CD4-positive, CD25-positive, alpha-beta regulatory T cell (primary cell): ENCODE results near the gene ABCC9. TPM values are rescaled to one million over a fixed set of nuclear protein-coding genes. Genes with fewer than 3 reads are reported as not detected.

ENCODE experiments used
- ATAC-seq, 2 donors: fragments of 150-1000 bp; cut with Tn5 transposase; one replicate each; pipeline ENCODE4 v1.10.0; 2021; ENCODE audit warnings: low read depth in 2 of 2, moderate number of reproducible peaks in 2 of 2, moderate library complexity in 1 of 2
- DNase-seq, 3 donors: peaks; one replicate each; pipeline versions ENCODE4 v3.0.0 to v3.0.0-alpha.2; 2012 to 2022; ENCODE audit warnings: mixed read lengths in 1 of 3
- H3K27ac ChIP-seq: one replicate; pipeline ENCODE4 v1.7.0; 2013; ENCODE audit warnings: mild to moderate bottlenecking, low read length; ENCODE audit not compliant: insufficient read depth, poor library complexity, severe bottlenecking
- H3K27me3 ChIP-seq: one replicate; pipeline ENCODE4 v1.7.0; 2013; ENCODE audit warnings: low read length; ENCODE audit not compliant: control insufficient read depth, insufficient read depth
- H3K36me3 ChIP-seq: one replicate; pipeline ENCODE4 v1.7.0; 2013; ENCODE audit warnings: mild to moderate bottlenecking, low read length, moderate library complexity; ENCODE audit not compliant: control insufficient read depth, insufficient read depth
- H3K4me1 ChIP-seq: 2 replicates; pipeline ENCODE4 v1.7.0; 2013; ENCODE audit warnings: mild to moderate bottlenecking, low read length; ENCODE audit not compliant: insufficient read depth, control insufficient read depth, poor library complexity, severe bottlenecking
- H3K4me3 ChIP-seq: one replicate; pipeline ENCODE4 v1.7.0; 2013; ENCODE audit warnings: low read depth, mild to moderate bottlenecking, low read length, moderate library complexity
- H3K9me3 ChIP-seq, 2 experiments: 1 replicate in 1 of 2; 2 replicates in 1 of 2; pipeline ENCODE4 v1.7.0; 2013; ENCODE audit warnings: low read length in 2 of 2, mild to moderate bottlenecking in 1 of 2, moderate library complexity in 1 of 2; ENCODE audit not compliant: control insufficient read depth in 2 of 2
- H3K27ac Mint-ChIP-seq, 3 donors: one replicate each; pipeline ENCODE4 v1.8.0; 2020 to 2022; ENCODE audit warnings: mild to moderate bottlenecking in 3 of 3, mixed read lengths in 3 of 3, moderate library complexity in 2 of 3
- H3K27me3 Mint-ChIP-seq: one replicate; pipeline ENCODE4 v1.8.0; 2022; ENCODE audit warnings: mild to moderate bottlenecking, mixed read lengths
- H3K36me3 Mint-ChIP-seq: one replicate; pipeline ENCODE4 v1.8.0; 2020; ENCODE audit warnings: mixed read lengths
- H3K4me1 Mint-ChIP-seq, 4 donors: one replicate each; pipeline ENCODE4 v1.8.0; 2020 to 2022; ENCODE audit warnings: mixed read lengths in 4 of 4, mild to moderate bottlenecking in 1 of 4
- H3K4me3 Mint-ChIP-seq, 4 donors: one replicate each; pipeline ENCODE4 v1.8.0; 2020 to 2022; ENCODE audit warnings: mild to moderate bottlenecking in 4 of 4, mixed read lengths in 4 of 4, moderate library complexity in 3 of 4
- H3K9me3 Mint-ChIP-seq, 7 donors: one replicate each; pipeline ENCODE4 v1.8.0; 2020 to 2022; ENCODE audit warnings: mixed read lengths in 7 of 7, mild to moderate bottlenecking in 3 of 7, moderate library complexity in 2 of 7
- polyA plus RNA-seq, 4 donors: library from polyadenylated mRNA; unstranded; fragments of 300-500 nt; fragmentation: Illumina TruSeq; gene quantifications; one replicate each; pipeline ENCODE4 v1.2.3, GENCODE V29; 2021
- total RNA-seq: library from RNA; stranded (reverse); gene quantifications from one replicate; pipeline ENCODE4 v1.2.3, GENCODE V29; 2022

ABCC9 gene
- total and polyA plus RNA-seq, 5 donors from 2014 or later = not detected

DNA sequence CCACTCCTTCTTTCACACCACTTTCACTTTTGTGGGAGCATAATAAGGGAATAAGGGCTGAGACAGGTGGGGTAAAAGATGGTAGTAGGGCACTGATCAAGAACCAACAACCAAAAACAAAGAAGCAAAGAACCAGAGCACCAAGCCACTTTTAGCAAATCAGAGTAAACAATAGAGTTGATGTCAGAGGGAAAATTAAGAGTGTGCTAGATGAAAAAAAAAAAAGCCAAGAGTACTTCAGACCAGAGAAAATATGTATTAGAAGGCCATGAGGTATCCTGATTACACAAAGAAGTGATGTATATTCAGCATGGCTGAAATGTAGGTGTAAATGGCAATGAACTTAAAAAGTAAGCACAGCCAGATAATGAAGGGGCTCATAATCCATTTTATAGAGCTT, 75.4 kb downstream of the ABCC9 start:
- Mint-ChIP-seq H3K27ac (no peak overlapping the region), H3K36me3 (no peaks in the 10 kb centered on the region), H3K9me3 (peaks cover 0 to 9% (median 2%) of the 10 kb centered on the region in 7 donors), H3K4me1 (no peaks in the 10 kb centered on the region), H3K27me3 (no peaks in the 10 kb centered on the region), H3K4me3 (no peak overlapping the region)
- no peaks in the 10 kb centered on the region for H3K36me3 ChIP-seq
- ATAC-seq (no peak), DNase-seq (no peak)
- H3K4me1 ChIP-seq = no peaks in the 10 kb centered on the region
- no peak overlapping the region for H3K27ac ChIP-seq
- no peak overlapping the region for H3K4me3 ChIP-seq
- H3K27me3 ChIP-seq = no peaks in the 10 kb centered on the region
- no peaks in the 10 kb centered on the region for H3K9me3 ChIP-seq

DNA sequence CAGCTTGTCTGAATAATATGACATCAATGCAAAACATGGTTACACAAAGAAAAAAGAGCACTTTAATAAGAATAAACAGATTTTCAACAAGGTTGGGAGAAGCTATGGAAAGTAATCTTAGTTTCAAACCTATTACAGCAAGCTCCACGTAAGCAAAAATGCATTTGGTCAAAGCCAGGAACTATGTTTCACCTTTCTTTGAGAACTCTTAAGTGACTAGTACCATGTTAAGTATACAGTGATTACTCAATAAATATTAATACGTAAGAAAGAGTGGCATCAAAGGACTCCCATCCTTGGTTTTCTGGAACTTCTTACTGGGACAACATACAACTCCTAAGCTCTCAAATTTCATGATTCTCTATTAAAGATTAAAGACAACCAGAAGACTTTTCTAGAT, 80.7 kb downstream of the ABCC9 start:
- ATAC-seq (no peak), DNase-seq (no peak)
- Histone ChIP-seq H3K27me3 (no peaks in the 10 kb centered on the region), H3K4me3 (no peak overlapping the region), H3K4me1 (no peaks in the 10 kb centered on the region), H3K36me3 (no peaks in the 10 kb centered on the region), H3K9me3 (no peaks in the 10 kb centered on the region), H3K27ac (no peak overlapping the region)
- H3K27ac Mint-ChIP-seq = no peak overlapping the region
- peaks cover 0 to 6% (median 0%) of the 10 kb centered on the region in 7 donors for H3K9me3 Mint-ChIP-seq
- no peaks in the 10 kb centered on the region for H3K36me3 Mint-ChIP-seq
- no peaks in the 10 kb centered on the region for H3K27me3 Mint-ChIP-seq
- no peaks in the 10 kb centered on the region for H3K4me1 Mint-ChIP-seq
- H3K4me3 Mint-ChIP-seq = no peak overlapping the region

- no peaks in the 10 kb centered on the region for H3K9me3 ChIP-seq
- Mint-ChIP-seq H3K36me3 (no peaks in the 10 kb centered on the region), H3K4me1 (no peaks in the 10 kb centered on the region), H3K9me3 (peaks cover 0 to 6% (median 0%) of the 10 kb centered on the region in 7 donors), H3K27me3 (no peaks in the 10 kb centered on the region), H3K4me3 (no peak overlapping the region), H3K27ac (no peak overlapping the region)
- no peaks in the 10 kb centered on the region for H3K4me1 ChIP-seq
- no peak overlapping the region for H3K4me3 ChIP-seq
- H3K27ac ChIP-seq = no peak overlapping the region
- H3K27me3 ChIP-seq = no peaks in the 10 kb centered on the region
- H3K36me3 ChIP-seq = no peaks in the 10 kb centered on the region
- DNase-seq = no peak
- ATAC-seq = no peak
Measured at GRCh38 chr12:21860128-21860527, 81.1 kb downstream of the ABCC9 start.

DNA sequence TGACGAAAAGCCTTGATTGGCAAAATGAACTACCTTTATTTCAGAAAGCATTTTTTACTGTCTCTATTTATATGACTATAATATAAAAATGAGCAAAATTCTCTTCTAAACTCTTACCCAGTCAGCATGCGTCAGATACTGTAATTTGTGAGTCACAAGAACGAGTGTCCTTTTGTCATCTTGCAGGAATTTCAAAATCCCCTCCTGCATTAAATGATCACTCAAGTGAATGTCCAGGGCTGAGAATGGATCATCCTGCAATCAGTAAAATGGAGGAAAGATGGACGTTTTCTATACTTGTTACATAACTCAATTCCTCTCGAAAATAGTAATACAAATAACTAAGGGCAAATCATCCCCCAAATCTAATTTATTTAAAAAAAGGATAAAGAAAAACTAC, 89.0 kb downstream of the ABCC9 start:
- Histone ChIP-seq H3K27ac (no peak overlapping the region), H3K9me3 (no peaks in the 10 kb centered on the region), H3K4me1 (no peaks in the 10 kb centered on the region), H3K36me3 (no peaks in the 10 kb centered on the region), H3K27me3 (peaks cover 2% of the 10 kb centered on the region), H3K4me3 (no peak overlapping the region)
- Mint-ChIP-seq H3K4me1 (no peaks in the 10 kb centered on the region), H3K27me3 (no peaks in the 10 kb centered on the region), H3K9me3 (peaks cover 0 to 7% (median 0%) of the 10 kb centered on the region in 7 donors), H3K4me3 (no peak overlapping the region), H3K27ac (peak overlapping the region in 1 of 3 donors; percentile 26), H3K36me3 (no peaks in the 10 kb centered on the region)
- ATAC-seq (no peak), DNase-seq (no peak)

DNA sequence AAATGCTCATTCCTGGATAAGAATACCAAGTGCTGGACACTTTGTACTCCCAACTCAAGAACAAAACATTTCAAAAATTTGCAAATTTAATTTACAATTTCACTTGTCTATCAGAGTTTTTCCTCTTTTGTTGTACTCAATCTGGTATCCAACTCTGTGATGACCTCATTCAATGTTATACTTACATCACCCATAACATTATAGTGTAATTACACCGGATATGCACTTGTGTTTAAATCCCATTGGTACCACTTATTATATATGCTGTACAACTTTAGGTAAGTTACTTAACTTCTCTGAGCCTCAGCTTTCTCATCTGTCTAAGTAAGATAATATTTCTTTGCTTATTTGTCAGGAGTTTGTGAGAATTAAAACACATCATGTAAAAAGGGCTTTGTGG, 90.1 kb downstream of the ABCC9 start:
- Histone ChIP-seq H3K9me3 (no peaks in the 10 kb centered on the region), H3K36me3 (no peaks in the 10 kb centered on the region), H3K4me1 (no peaks in the 10 kb centered on the region), H3K27me3 (peaks cover 2% of the 10 kb centered on the region), H3K27ac (no peak overlapping the region), H3K4me3 (no peak overlapping the region)
- H3K4me3 Mint-ChIP-seq = no peak overlapping the region
- DNase-seq (no peak), ATAC-seq (no peak)
- peaks cover 0 to 7% (median 0%) of the 10 kb centered on the region in 7 donors for H3K9me3 Mint-ChIP-seq
- H3K4me1 Mint-ChIP-seq = no peaks in the 10 kb centered on the region
- no peak overlapping the region for H3K27ac Mint-ChIP-seq
- no peaks in the 10 kb centered on the region for H3K36me3 Mint-ChIP-seq
- H3K27me3 Mint-ChIP-seq = no peaks in the 10 kb centered on the region

DNA sequence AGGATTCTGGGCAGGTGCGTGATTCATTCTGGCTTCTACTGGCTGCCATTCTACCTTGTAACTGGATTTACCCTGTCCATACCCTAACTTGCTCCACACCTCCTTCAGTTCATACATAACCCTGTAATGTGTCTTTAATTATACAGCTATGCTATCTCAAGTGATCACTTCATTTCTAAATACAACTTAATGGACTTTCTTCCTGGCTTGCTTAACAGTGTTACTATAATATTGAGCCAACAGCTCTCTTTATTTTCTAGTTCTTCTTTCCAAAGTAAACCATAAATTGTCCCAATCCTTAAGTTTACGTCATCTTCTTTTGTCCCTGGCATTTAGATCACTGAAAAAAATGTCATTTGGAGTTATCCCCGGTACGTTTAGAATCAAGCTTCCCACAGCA, 90.8 kb downstream of the ABCC9 start:
- Mint-ChIP-seq H3K4me1 (no peaks in the 10 kb centered on the region), H3K4me3 (no peak overlapping the region)

GRCh38 chr12:21849878-21850277, 91.3 kb downstream of the ABCC9 start:
- Histone ChIP-seq H3K9me3 (no peaks in the 10 kb centered on the region), H3K27me3 (peaks cover 2% of the 10 kb centered on the region), H3K27ac (no peak overlapping the region), H3K4me1 (no peaks in the 10 kb centered on the region), H3K36me3 (no peaks in the 10 kb centered on the region), H3K4me3 (no peak overlapping the region)
- no peaks in the 10 kb centered on the region for H3K4me1 Mint-ChIP-seq
- H3K4me3 Mint-ChIP-seq = no peak overlapping the region
- no peaks in the 10 kb centered on the region for H3K36me3 Mint-ChIP-seq
- no peak for DNase-seq
- peaks cover 0 to 7% (median 0%) of the 10 kb centered on the region in 7 donors for H3K9me3 Mint-ChIP-seq
- H3K27ac Mint-ChIP-seq = no peak overlapping the region
- no peaks in the 10 kb centered on the region for H3K27me3 Mint-ChIP-seq
- no peak for ATAC-seq

More for the DNA sequence above, 90.8 kb downstream of the ABCC9 start:
- DNase-seq (no peak), ATAC-seq (no peak)
- H3K36me3 Mint-ChIP-seq = no peaks in the 10 kb centered on the region
- Histone ChIP-seq H3K36me3 (no peaks in the 10 kb centered on the region), H3K27me3 (peaks cover 2% of the 10 kb centered on the region), H3K27ac (no peak overlapping the region), H3K4me1 (no peaks in the 10 kb centered on the region), H3K4me3 (no peak overlapping the region), H3K9me3 (no peaks in the 10 kb centered on the region)
- H3K9me3 Mint-ChIP-seq = peaks cover 0 to 7% (median 0%) of the 10 kb centered on the region in 7 donors
- no peak overlapping the region for H3K27ac Mint-ChIP-seq
- no peaks in the 10 kb centered on the region for H3K27me3 Mint-ChIP-seq

DNA sequence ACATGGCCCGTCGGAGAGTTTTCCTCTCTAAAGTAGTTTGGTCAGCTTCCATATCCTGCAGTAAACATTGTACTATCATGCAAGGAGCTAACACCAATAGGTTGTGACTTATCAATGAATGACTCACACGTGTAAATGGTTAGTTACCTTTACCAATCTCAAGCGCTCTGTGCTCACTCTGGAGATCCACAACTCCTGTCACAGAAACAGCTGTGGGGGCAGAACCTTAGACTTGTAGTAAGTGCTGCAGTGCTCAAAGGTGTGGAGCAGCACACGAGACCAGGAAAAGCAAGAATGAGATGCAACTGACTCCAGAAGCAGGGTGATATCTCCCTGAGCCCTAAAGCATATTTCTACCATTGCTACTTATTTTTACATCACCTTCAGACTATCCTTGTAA, 93.0 kb downstream of the ABCC9 start:
- H3K9me3 Mint-ChIP-seq = peaks cover 0 to 5% (median 0%) of the 10 kb centered on the region in 7 donors
- H3K27me3 Mint-ChIP-seq = no peaks in the 10 kb centered on the region
- H3K36me3 Mint-ChIP-seq = no peaks in the 10 kb centered on the region
- no peak overlapping the region for H3K27ac ChIP-seq
- ATAC-seq (no peak), DNase-seq (no peak)
- no peaks in the 10 kb centered on the region for H3K4me1 ChIP-seq
- H3K4me3 Mint-ChIP-seq = no peak overlapping the region
- no peak overlapping the region for H3K4me3 ChIP-seq
- no peaks in the 10 kb centered on the region for H3K9me3 ChIP-seq
- H3K4me1 Mint-ChIP-seq = no peaks in the 10 kb centered on the region
- no peak overlapping the region for H3K27ac Mint-ChIP-seq
- H3K36me3 ChIP-seq = no peaks in the 10 kb centered on the region
- H3K27me3 ChIP-seq = peaks cover 2% of the 10 kb centered on the region
